CD4-positive, alpha-beta T cell treated with Interleukin-10 for 1 hour (primary cell): Measurements from ENCODE around the gene NIF3L1.

Experiments used
- DNase-seq: peaks from one replicate; pipeline ENCODE4 v3.0.0-alpha.2; 2020

NIF3L1 gene, protein sequence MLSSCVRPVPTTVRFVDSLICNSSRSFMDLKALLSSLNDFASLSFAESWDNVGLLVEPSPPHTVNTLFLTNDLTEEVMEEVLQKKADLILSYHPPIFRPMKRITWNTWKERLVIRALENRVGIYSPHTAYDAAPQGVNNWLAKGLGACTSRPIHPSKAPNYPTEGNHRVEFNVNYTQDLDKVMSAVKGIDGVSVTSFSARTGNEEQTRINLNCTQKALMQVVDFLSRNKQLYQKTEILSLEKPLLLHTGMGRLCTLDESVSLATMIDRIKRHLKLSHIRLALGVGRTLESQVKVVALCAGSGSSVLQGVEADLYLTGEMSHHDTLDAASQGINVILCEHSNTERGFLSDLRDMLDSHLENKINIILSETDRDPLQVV

DNA sequence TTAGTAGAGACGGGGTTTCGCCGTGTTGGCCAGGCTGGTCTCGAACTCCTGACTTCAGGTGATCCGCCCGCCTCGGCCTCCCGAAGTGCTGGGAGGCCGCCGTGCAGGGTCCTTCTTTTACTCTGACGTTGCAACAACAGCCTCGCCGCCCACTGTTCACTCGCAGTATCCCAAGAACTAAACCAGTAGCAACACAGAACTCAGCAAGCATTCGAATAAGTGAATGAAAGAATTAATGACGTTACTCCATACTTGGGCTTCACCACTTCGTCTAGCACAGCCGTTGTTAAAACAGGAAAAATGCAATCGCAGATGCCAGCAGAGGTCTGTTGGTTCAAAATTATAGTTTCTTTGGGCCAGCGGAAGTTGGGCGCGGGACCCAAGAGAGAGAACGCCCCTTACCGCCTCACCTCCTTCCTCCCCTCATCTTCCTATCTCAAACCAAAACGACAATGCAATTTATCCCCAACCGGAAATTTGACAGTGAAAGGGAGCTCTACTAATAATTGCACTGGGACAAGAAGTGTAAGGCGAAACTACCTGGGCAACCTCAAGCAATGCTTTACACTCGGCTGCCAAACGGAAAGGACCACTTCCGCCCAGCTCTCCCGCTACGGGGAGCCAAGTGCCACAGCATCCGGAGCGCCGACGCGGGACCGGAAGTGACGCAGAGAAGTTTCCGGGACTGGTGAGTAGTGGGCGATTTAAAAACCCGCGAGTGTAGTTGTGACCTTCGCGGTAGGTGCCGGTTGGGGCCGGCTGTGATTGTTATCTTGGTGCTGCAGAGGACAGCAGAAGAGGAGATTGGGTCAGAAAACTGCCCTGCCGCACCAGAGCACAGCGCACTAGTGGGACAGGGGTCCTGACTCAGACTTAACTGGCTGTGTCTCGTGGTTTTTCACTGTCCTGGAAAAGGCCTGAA, at the start of gene NIF3L1, which contains the start of gene PPIL3:
Gene NIF3L1, plus strand, starts transcription at position 668 of the 922 bp plus-strand sequence. CDS start 2,573 bp downstream, outside the sequence.
Gene PPIL3, minus strand, starts transcription at position 374 of the 922 bp plus-strand sequence. CDS start 1,462 bp downstream, outside the sequence.
- DNase-seq: peak; percentile 97

DNA sequence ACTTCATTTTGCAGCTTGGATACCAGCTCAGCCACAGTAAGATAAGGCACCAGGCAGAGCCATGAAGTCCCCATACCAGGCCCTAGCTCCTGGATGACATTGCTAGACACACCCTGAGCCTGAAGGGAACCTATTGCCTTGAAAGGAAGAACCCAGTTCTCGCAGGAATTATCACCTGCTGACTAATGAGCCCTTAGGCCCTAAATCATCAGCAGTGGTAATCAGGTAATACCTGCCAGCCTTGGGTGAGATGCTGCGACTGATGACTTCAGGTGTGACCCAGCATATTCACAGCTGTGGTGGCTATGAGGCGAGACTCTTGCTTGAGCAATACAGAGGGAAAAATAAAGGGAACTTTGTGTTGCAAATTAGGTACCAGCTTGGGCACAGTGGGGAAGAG, 49.7 kb upstream of the NIF3L1 start:
- no peak for DNase-seq

DNA sequence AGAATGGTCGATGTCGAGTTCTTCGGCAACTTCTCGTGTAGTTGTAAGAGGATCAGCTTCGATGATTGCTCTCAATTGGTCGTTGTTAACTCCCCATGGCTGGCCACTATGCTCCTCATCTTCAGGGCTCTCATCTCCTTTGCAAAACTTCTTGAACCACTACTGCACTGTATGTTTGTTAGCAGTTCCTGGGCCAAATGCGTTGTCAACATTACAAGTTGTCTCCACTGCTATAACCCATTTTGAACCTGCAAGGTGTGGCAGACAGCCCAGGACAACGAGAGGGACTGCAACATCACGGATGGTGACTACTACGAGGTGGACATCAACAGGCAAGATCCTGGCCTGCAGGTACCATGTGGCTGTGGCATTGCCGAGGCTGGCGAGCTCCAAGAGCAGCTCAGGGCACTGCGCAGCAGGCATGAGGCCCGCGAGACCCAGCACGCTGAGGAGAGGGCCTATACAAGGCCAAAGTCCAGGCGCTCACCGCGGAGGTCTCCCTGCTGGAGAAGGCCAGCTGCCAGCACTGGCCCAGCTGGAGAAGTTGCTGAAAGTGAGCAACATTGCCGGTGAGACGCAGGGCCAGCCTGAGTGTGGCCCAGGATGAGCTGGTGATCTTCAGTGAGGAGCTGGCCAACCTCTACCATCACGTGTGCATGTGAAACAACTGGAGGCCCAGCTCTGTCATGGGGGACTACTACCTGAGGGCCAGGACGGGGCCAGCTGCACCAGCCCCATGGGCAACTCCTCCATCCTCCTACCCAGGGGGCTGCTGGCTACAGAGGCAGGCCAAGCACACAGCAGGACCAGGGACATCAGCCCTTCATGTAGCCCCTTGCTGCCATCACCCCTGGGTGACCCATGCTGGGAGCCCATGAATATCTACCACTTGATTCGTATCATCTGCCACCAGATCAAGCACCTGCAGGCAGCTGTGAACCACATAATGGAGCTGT, 44.9 kb upstream of the NIF3L1 start:
- DNase-seq: no peak

DNA sequence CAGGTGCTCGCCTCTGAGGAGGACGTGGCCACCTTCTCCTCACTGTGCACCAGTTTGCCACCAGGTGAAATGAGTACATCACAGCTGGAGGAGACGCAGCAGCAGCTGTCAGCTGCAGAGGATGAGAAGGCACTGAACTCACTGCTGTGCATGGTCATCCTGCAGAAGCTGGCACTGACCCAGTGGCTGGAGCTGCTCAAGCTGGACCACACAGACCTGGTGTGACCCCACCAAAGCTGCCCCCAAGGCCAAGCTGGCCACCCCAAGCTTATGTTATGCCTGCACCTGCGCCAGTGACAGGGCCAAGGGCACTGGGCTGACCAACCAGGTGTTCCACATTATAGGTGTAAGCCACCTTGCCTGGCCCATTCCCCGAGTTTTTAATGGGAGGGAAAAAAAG, 44.0 kb upstream of the NIF3L1 start:
- no peak for DNase-seq

DNA sequence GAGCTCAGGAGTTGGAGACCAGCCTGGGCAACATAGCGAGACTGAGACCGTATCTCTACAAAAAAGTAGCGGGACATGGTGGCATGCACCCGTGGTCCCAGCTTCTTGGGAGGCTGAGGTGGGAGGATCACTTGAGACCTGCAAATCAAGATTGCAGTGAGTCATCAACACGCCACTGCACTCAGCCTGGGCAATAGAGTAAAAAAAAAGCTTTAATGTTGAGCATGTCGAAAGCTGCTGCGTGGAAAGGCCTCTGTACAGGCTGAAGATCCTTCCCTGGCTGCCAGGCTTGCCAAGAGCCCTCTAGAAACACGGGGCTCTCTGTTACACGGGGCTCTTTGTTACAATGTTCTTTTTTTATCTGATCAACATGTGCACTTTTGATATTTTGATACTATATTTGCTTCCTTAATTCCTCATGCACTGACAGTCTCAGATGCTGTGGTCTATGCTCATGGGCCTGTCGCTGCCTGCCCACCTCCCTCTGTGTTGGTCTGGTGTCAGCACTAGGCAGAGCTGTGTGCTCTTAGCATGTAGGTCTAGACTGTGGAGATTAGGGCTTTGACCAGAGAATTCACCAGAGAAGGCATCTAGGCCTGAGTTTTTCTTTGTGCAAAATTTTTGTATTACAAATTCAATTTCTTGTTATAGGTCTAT, 43.4 kb upstream of the NIF3L1 start:
- DNase-seq: no peak

DNA sequence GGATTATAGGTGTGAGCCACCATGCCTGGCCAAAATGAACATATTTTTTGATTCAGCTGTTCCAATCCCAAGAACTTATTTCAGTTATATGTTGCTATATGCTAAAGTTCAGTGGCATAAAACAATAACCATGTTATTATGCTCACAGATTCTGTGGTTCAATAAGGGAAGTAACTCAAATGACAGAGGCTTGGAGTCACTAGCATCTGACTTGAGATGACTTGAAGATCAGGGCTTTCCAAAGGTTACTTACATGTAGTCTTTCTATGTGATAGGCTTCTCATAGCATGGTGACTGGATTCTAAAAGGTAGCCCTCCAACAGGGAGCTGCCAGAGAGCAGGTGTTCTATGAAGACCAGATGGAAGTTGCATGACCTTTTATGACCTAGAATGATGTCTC, 41.9 kb upstream of the NIF3L1 start:
- no peak for DNase-seq

DNA sequence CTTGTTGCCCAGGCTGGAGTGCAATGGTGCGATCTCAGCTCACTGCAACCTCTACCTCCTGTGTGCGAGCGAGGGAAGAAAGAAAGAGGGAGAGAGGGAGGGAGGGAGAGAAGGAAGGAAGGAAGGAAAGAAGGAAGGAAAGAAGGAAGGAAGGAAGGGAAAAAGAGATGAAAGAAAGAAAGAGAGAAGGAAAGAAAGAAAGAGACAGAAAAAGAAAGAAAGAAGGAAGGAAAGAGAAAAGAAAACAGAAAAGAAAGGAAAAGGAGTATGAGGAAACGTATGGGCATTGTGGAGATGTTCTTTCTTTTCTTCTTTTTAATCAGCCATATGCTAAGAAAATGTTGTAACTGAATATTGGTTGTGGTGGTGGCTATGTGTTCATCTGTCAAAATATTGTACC, 41.2 kb upstream of the NIF3L1 start:
- DNase-seq: no peak

DNA sequence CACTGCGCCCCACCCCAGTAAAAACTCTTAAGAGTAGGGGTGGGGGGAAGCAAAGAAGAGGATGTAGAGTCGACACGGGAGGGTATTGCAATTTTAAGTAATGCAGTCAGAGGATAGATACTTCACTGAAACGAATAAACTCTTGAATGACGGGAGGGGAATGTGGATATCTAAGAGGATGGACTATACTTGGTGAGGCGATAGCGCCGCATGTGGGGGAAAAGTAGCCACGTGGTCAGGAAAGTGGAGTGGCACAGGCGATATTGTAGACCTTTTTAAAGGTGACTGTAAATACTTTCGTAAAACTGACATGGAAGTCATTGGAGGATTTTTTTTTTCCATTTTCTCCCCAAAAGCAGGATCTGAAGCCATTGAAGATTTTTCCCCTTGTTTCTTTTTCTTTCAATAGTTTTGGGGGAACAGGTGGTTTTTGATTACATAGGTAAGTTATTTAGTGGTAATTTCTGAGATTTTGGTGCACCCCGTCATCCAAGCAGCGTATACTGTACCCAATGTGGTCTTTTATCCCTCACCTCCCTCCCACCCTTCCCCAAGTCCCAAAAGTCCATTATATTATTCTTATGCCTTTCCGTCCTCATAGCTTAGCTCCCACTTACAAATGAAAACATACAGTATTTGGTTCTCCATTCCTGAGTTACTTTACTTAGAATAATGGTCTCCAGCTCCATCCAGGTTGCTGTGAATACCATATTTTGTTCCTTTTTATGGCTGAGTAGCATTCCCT, 38.5 kb upstream of the NIF3L1 start:
- no peak for DNase-seq

DNA sequence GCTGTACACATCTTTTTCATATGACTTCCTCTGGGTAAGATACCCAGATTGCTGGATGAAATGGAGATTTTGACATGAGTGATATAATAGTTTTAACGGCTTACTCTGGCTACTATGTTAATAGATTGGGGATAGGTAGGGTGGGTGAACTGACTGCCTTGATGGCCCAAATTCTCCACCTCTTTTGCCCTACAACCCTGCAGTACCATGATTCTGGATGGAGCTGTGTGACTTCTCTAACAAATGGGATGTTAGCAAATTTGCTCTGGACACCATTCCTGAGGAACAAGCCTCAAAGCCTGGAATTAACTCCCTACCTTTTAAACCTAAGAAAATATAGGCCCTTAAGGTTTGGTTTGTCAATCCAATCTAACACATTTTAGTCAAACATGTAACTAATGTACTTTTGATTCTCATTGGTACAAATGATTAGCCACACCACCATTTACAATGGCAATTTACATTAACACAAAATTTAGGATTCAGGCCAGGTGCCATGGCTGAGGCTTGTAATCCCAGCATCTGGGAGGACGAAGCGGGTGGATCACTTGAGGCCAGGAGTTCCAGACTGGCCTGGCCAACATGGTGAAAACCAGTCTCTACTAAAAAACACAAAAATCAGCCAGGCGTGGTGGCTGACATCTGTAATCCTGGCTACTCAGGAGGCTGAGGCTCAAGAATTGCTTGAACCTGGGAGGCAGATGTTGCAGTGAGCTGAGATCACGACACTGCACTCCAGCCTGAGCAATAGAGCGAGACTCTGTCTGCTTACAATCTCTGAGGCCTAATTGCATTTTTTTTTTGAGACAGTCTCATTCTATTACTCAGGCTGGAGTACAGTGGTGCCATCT, 37.5 kb upstream of the NIF3L1 start:
- DNase-seq: no peak

DNA sequence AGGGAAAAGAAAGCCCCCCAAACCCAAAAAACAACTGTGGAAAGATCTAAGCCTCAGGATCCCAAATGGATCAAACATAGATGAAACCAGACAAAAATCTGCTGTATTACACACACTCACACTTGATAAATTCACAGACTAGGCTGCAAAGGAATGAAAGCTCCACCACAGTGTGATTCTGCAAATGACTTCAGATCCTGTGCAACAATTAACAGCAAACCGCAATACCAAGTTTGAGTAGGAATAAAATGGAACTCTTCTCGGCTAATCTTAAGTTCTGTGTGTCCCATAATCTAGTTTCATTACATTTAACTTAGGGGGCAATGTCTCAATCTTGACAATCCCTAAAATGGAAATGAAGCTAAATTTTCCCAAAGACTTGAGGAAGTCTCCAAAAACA, 36.6 kb upstream of the NIF3L1 start:
- no peak for DNase-seq

DNA sequence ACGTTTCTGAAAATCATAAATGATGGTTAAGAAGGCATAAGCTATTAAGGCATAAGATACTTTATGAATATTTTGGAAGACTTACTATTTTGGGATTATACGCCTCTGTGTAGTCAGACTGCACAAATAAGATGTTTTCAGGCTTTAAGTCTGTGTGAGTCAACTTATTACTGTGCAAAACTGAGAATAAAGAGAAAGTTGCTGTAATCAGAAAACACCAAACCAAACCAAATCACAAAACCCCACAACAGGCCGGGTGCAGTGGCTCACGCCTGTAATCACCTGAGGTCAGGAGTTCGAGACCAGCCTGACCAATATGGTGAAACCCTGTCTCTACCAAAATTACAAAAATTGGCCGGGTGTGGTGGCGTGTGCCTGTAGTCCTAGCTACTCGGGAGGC, 32.4 kb upstream of the NIF3L1 start:
- no peak for DNase-seq

DNA sequence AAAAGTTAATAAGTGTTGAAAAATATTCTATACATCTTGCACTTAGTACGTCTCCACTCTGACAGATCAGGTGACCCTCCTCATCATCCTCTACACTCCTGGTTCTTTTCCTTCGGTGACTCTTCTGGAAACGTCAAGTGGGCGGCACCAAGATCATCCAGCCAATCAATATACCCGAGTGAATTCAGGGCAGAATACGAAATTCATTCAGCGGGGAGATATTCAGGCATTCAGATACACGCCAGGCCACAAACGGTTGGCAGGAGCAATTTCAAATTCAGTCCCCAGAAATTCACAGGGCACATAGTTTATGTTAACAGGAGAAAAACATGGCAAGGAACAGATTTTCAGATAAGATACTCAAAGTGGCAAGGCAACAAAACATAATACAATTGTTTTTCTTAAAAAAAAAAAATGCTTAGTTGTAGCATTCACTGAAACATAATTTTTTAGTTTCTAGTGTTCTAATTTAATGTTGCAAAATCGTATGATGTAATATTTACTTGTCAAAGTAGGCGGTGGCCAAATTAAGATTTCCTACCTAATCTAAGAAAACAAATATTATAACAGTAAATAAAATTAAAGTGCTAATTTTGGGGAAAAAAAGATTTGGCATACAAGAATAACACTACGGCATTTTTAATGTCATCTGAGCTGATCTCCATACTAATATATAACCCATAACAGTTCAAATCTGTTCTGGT, 28.9 kb upstream of the NIF3L1 start:
- peak; percentile 50 for DNase-seq

DNA sequence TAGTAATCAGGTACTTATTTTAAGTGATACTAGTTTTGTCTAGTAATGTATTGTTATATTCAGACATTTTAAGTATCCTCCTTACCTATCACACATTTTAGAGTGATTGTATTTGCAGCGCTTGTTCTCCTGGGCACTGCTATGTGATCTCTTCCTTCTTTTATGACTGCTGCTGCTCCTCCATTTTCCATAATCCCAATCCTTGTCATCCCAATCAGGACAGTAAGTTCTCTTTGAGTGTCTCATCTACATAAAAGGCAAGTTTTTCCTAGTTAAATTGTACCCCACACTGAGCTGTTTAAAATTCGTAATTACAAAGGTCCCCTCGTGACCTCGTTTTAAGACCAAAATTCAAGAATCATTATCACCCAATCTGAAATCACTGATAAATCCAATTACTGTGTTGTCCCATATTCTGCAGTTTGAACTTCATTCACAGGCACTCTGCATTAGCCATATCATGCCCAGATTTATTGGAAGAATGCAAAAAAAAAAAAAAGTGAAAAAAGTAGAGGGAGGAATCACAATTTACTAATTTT, 27.5 kb upstream of the NIF3L1 start:
- no peak for DNase-seq

DNA sequence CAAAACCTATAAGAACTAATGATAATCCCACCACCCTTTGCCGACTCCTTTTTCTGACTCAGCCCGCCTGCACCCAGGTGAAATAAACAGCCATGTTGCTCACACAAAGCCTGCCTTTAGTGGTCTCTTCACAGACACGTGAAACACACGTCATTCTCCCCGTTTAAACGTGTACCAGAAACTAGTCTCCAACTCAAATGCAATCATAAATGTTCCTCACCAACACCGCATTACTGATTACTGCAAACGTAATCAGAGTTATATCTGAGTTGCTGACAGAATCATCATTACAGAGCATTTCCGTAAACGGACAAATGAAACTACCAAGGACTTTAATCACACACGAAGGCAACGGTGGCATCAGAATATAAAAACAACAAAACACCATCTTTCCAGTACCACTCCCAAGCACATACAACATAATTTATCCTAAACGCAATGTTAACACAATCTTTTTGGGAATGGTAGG, 26.6 kb upstream of the NIF3L1 start:
- DNase-seq: peak; percentile 79

DNA sequence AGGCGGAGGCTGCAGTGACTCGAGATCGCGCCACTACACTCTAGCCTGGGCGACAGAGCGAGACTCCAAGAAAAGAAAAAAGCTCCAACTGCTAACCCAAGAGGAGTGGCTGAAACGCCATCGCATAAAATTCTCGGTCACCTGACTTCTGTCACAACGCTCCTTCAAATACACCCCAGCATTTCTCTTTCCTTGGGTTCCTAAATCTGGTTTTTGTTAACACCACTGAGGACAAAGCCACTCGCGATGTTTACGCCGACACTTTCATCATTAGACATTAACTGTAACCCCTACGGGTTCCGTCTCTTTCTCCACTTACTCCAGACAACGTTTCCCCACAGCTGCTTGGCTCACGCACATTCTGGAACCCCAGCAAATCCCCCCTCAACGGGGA, 25.4 kb upstream of the NIF3L1 start:
- no peak for DNase-seq

DNA sequence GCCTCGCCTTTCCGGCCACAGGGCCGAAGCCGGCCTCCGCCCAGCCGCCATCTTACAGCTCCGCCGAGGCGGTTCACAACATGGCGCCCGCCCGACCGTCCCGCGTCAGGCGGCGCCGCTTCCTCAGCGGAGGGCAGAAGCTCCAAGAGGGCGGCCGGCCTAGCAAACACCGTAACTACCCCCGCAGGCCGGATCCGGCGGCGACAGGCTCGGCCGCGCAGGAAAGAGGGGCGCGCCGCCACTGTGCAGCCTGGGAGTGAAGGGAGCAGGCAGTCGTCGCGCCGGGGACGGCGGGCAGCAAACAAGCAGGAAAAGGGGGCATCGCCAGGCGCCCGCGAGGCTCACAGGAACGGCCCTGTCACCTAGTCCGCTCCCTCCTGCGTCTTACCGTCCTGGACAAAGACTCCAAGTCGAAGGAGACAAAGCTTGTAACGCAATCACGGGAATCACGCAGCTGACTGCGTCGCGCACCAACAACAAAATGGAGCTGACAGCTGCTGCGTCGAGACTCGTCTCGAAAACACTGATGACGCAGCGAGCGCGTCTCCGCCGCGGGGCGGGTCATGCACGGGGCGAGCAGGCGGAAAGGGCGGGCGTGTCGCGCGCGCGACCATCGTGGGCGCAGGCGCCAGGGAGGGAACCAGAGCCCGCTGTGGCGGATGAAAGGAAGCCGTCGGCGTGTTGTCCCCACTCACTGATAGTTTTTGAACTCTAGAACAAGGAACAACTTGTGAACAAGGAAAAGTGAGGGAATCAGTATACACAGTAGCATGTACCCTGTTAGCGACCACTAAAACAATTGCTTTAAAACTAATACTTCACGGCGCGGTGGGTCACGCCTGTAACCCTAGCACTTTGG, 24.8 kb upstream of the NIF3L1 start, which contains the start of gene CLK1:
Gene CLK1, minus strand, starts transcription at position 483 of the 859 bp plus-strand sequence. CDS start 2,796 bp downstream, outside the sequence.
- DNase-seq: peak; percentile 97

DNA sequence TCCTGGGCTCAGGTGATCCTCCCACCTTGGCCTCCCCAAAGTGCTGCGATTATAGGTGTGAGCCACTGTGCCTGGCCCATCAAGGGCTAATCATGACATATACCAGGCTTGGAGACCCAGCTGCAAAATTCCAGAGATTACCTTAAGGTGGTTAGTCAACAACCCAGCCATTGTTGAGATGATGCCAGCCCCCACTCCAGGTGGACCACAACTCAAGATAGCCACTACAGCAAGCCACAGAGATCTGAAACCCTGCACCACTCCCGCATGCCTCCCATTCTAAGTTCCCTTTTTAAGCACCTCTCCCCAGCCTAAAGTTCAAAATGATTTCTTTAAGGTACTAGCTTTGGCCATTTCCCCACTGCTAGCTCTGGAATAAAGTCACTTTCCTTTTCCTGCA, 20.2 kb upstream of the NIF3L1 start:
- DNase-seq: no peak

DNA sequence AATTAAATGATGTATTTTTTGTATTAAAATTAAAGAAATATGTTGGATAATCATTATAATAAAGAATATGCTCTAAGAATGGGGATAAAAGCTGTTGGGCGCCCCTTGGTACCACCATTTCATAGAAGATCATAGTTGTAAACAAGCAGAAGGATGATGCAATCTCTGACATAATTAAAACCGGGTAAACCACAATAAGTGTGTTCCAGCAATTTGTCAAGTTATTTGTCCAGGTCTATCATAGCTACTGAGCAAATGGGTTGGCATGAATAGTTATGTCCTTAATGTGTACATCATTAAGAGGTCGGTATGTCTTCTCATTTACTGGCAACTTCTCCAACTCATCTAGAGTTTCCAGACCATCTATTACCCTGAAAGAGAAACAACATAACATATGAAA, 18.0 kb upstream of the NIF3L1 start:
- DNase-seq: no peak
